HEK293T (cell line): ENCODE results near the gene MLH3.

Source experiments
- FOXK2 ChIP-seq: fragments of 450-650 bp; IDR thresholded peaks from 2 replicates; pipeline ENCODE4 v1.6.1; 2016; ENCODE audit warnings: mild to moderate bottlenecking
- LEF1 ChIP-seq: fragments of 450-650 bp; IDR thresholded peaks from 2 replicates; pipeline ENCODE4 v1.6.1; 2017; ENCODE audit warnings: mild to moderate bottlenecking, borderline replicate concordance
- SUZ12 ChIP-seq: fragments of 450-650 bp; IDR thresholded peaks from 2 replicates; pipeline ENCODE4 v1.6.1; 2016; ENCODE audit warnings: mild to moderate bottlenecking

DNA sequence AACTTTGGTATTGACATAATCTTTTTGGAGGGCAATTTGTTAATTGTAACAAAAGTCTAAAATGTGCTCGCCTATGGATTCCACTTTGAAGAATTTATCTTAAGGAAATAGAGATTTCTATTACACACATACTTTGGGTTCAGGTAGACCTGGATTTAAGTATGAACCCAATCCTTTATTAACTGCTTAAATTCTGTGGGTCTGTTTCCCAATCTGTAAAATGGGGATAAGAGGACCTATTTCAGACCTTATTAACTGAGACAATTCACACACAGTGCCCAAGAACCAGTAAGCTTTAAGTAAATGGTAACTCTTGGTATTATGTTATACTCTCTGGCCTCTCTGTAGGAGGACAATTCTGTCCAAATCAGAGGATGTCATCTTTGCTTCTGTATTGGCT lies 49.4 kb downstream of the MLH3 start:
- TF ChIP-seq FOXK2 (no peak), SUZ12 (no peak), LEF1 (no peak)
